SU-DHL-6 (cell line): ENCODE measurements around the gene PEX10.

Source experiments
- H2AFZ ChIP-seq: fragments of 200-600 bp; sonication (generic); 2 replicates; pipeline ENCODE4 v1.6.1; 2014; ENCODE audit warnings: low read depth, mild to moderate bottlenecking, moderate library complexity, mixed read lengths, antibody characterized with exemption, low read length; ENCODE audit not compliant: severe bottlenecking
- H3F3A ChIP-seq: fragments of 200-600 bp; shearing (Covaris generic); 2 replicates; pipeline ENCODE4 v1.6.0; 2016; ENCODE audit warnings: antibody characterized with exemption, mild to moderate bottlenecking; ENCODE audit not compliant: insufficient read depth
- H3K27ac ChIP-seq: fragments of 200-600 bp; sonication (generic); 2 replicates; pipeline ENCODE4 v1.5.1; 2016; ENCODE audit warnings: low read depth, mild to moderate bottlenecking, low read length, moderate library complexity, mixed read lengths
- H3K27me3 ChIP-seq: fragments of 200-600 bp; sonication (generic), shearing (Covaris generic); 2 replicates; pipeline ENCODE4 v1.6.0; 2014; ENCODE audit warnings: mild to moderate bottlenecking, low read length
- H3K36me3 ChIP-seq: fragments of 200-600 bp; sonication (generic); 2 replicates; pipeline ENCODE4 v1.6.1; 2014; ENCODE audit warnings: mild to moderate bottlenecking, low read length, mixed read lengths
- H3K4me2 ChIP-seq: fragments of 300-600, 200-600 bp; shearing (Covaris generic), sonication (generic); 2 replicates; pipeline ENCODE4 v1.6.0; 2014; ENCODE audit warnings: low read length, low read depth, mild to moderate bottlenecking; ENCODE audit not compliant: poor library complexity, severe bottlenecking
- H3K4me3 ChIP-seq: fragments of 200-600 bp; sonication (generic); 2 replicates; pipeline ENCODE4 v1.5.1; 2014; ENCODE audit warnings: antibody characterized with exemption, low read length, mild to moderate bottlenecking, mixed read lengths; ENCODE audit not compliant: insufficient read depth, poor library complexity, severe bottlenecking
- H3K79me2 ChIP-seq: fragments of 200-600 bp; sonication (generic); 2 replicates; pipeline ENCODE4 v1.6.1; 2014; ENCODE audit warnings: mild to moderate bottlenecking, low read length, moderate library complexity; ENCODE audit not compliant: insufficient read depth
- H3K9ac ChIP-seq: fragments of 200-600 bp; sonication (generic); 2 replicates; pipeline ENCODE4 v1.7.0; 2014; ENCODE audit warnings: mild to moderate bottlenecking, low read length
- H3K9me2 ChIP-seq: fragments of 200-600 bp; sonication (generic); replicated peaks from 2 replicates; pipeline ENCODE4 v1.6.1; 2014; ENCODE audit warnings: low read length; ENCODE audit not compliant: insufficient read depth
- H3K9me3 ChIP-seq: fragments of 200-600 bp; sonication (generic); 2 replicates; pipeline ENCODE4 v1.6.1; 2014; ENCODE audit warnings: low read length, mixed read lengths; ENCODE audit not compliant: insufficient read depth
- H4K20me1 ChIP-seq: fragments of 200-600 bp; sonication (generic); 2 replicates; pipeline ENCODE4 v1.6.1; 2014; ENCODE audit warnings: low read depth, mild to moderate bottlenecking, antibody characterized with exemption, low read length, moderate library complexity, mixed read lengths
- CTCF ChIP-seq: fragments of 200-600 bp; sonication (generic); IDR thresholded peaks from one replicate; pipeline ENCODE4 v1.5.1; 2017; ENCODE audit warnings: antibody characterized with exemption, mild to moderate bottlenecking, low read length, moderate library complexity; ENCODE audit not compliant: insufficient read depth, poor library complexity, severe bottlenecking
- EZH2phosphoT487 ChIP-seq: fragments of 200-600 bp; sonication (generic), shearing (Covaris generic); conservative IDR thresholded peaks from 2 replicates; pipeline ENCODE4 v1.6.1; 2018; ENCODE audit warnings: mild to moderate bottlenecking, antibody characterized with exemption, low read length, moderate library complexity, mixed read lengths

PEX10 gene

GRCh38 chr1:2428490-2428889, 16.1 kb upstream of the PEX10 start:
- no peaks in the 10 kb centered on the region for H3K79me2 ChIP-seq
- no peak overlapping the region for H2AFZ ChIP-seq
- H3K9ac ChIP-seq = no peak overlapping the region
- no peaks in the 10 kb centered on the region for H3K9me2 ChIP-seq
- H3K4me2 ChIP-seq = no peak overlapping the region
- no peaks in the 10 kb centered on the region for H3K36me3 ChIP-seq
- TF ChIP-seq CTCF (no peak), EZH2phosphoT487 (no peak)
- no peaks in the 10 kb centered on the region for H3F3A ChIP-seq
- H3K27ac ChIP-seq = no peak overlapping the region
- H3K27me3 ChIP-seq = no peaks in the 10 kb centered on the region
- no peak overlapping the region for H3K4me3 ChIP-seq
- H3K9me3 ChIP-seq = no peaks in the 10 kb centered on the region
- no peaks in the 10 kb centered on the region for H4K20me1 ChIP-seq

- no peaks in the 10 kb centered on the region for H3F3A ChIP-seq
- H3K9me3 ChIP-seq = no peaks in the 10 kb centered on the region
- H3K79me2 ChIP-seq = no peaks in the 10 kb centered on the region
- no peak overlapping the region for H3K9ac ChIP-seq
- no peak overlapping the region for H3K27ac ChIP-seq
- no peak overlapping the region for H3K4me3 ChIP-seq
- H3K9me2 ChIP-seq = no peaks in the 10 kb centered on the region
- H3K27me3 ChIP-seq = no peaks in the 10 kb centered on the region
- no peak overlapping the region for H3K4me2 ChIP-seq
- no peaks in the 10 kb centered on the region for H4K20me1 ChIP-seq
- no peak for TF ChIP-seq CTCF
- TF ChIP-seq EZH2phosphoT487 = no peak
- H2AFZ ChIP-seq = no peak overlapping the region
- no peaks in the 10 kb centered on the region for H3K36me3 ChIP-seq
Measured at GRCh38 chr1:2427976-2428375, 15.6 kb upstream of the PEX10 start.

- no peaks in the 10 kb centered on the region for H3K36me3 ChIP-seq
- no peak overlapping the region for H3K27ac ChIP-seq
- H3K4me2 ChIP-seq = no peak overlapping the region
- H3K79me2 ChIP-seq = no peaks in the 10 kb centered on the region
- H4K20me1 ChIP-seq = no peaks in the 10 kb centered on the region
- no peaks in the 10 kb centered on the region for H3K9me3 ChIP-seq
- H3K4me3 ChIP-seq = no peak overlapping the region
- TF ChIP-seq CTCF (no peak), EZH2phosphoT487 (no peak)
- no peaks in the 10 kb centered on the region for H3K9me2 ChIP-seq
- H3K9ac ChIP-seq = no peak overlapping the region
- no peaks in the 10 kb centered on the region for H3K27me3 ChIP-seq
- H3F3A ChIP-seq = no peaks in the 10 kb centered on the region
- no peak overlapping the region for H2AFZ ChIP-seq
Measured at GRCh38 chr1:2427051-2427450, 14.7 kb upstream of the PEX10 start.

GRCh38 chr1:2426540-2426939, 14.2 kb upstream of the PEX10 start:
- Histone ChIP-seq H3F3A (no peaks in the 10 kb centered on the region), H3K9ac (no peak overlapping the region), H3K4me2 (no peak overlapping the region), H3K36me3 (no peaks in the 10 kb centered on the region), H3K9me3 (no peaks in the 10 kb centered on the region), H2AFZ (no peak overlapping the region), H3K9me2 (no peaks in the 10 kb centered on the region), H3K27me3 (no peaks in the 10 kb centered on the region), H3K79me2 (no peaks in the 10 kb centered on the region), H3K4me3 (no peak overlapping the region), H4K20me1 (no peaks in the 10 kb centered on the region), H3K27ac (no peak overlapping the region)
- TF ChIP-seq CTCF = no peak
- TF ChIP-seq EZH2phosphoT487 = no peak
